Fibroblast of lung (primary cell): ENCODE data around the gene CAMKV.

Experiments
- CTCF ChIP-seq, 2 donors: IDR thresholded peaks in 1 of 2; conservative IDR thresholded peaks in 1 of 2; 1 replicate in 1 of 2; 2 replicates in 1 of 2; pipeline ENCODE4 v1.5.1; 2011 to 2012; ENCODE audit warnings: low read length in 2 of 2, control low read depth in 1 of 2, inconsistent platforms in 1 of 2, low read depth in 1 of 2, mild to moderate bottlenecking in 1 of 2
- EZH2 ChIP-seq: IDR thresholded peaks from 2 replicates; pipeline ENCODE4 v1.5.1; 2012; ENCODE audit warnings: low read length, control low read depth, mild to moderate bottlenecking; ENCODE audit errors: missing control alignments

- no peak for TF ChIP-seq CTCF (conservative IDR thresholded peaks at IDR 0.05 in 1 of 2, IDR thresholded peaks at IDR 0.05 in 1 of 2; ENCODE audit: low read depth in 1 of 2, low read length in 2 of 2)
- no peak for TF ChIP-seq EZH2
Observed at GRCh38 chr3:49869525-49870126, at the start of gene CAMKV.
